Measurements from ENCODE around the gene ZNF860. TPM values are rescaled to one million over a fixed set of nuclear protein-coding genes. Genes with fewer than 3 reads are reported as not detected.
"Not testable (repeated sequence)": the region's sequence is repeated elsewhere in the genome, so short reads cannot be mapped to it uniquely, and the experiment has no call there.

ZNF860 gene
- total RNA-seq, 2 experiments from 2014 or later: not detected

- Mint-ChIP-seq H3K36me3 (peaks cover 2% of the 10 kb centered on the region), H3K27me3 (peaks cover 25% of the 10 kb centered on the region), H3K27ac (no peak overlapping the region), H3K9me3 (ENCODE audit: low read depth) (peaks cover 11% of the 10 kb centered on the region), H3K4me3 (no peak overlapping the region), H3K4me1 (peaks cover 8% of the 10 kb centered on the region)
- DNase-seq: no peak
- ATAC-seq: no peak
- CTCF ChIA-PET: no interaction called here
Observed at GRCh38 chr3:31993843-31994242, 12.3 kb downstream of the ZNF860 start.

GRCh38 chr3:31995026-31995425 lies 13.5 kb downstream of the ZNF860 start:
- peaks cover 14% of the 10 kb centered on the region for H3K4me1 Mint-ChIP-seq
- CTCF ChIA-PET, DNase-seq, H3K4me3 Mint-ChIP-seq, ATAC-seq, H3K36me3 Mint-ChIP-seq, H3K27ac Mint-ChIP-seq: not testable (repeated sequence)
- peaks cover 11% of the 10 kb centered on the region for H3K9me3 Mint-ChIP-seq (ENCODE audit: low read depth)
- peaks cover 25% of the 10 kb centered on the region for H3K27me3 Mint-ChIP-seq

GRCh38 chr3:31996195-31996594 lies 14.6 kb downstream of the ZNF860 start:
- Mint-ChIP-seq H3K4me3 (no peak overlapping the region), H3K4me1 (peaks cover 20% of the 10 kb centered on the region), H3K9me3 (ENCODE audit: low read depth) (peaks cover 11% of the 10 kb centered on the region), H3K27me3 (peaks cover 27% of the 10 kb centered on the region), H3K27ac (no peak overlapping the region), H3K36me3 (peaks cover 2% of the 10 kb centered on the region)
- CTCF ChIA-PET: no interaction called here
- ATAC-seq: no peak
- DNase-seq: no peak

GRCh38 chr3:31997500-31997899 lies 15.9 kb downstream of the ZNF860 start:
- no peak overlapping the region for H3K4me3 Mint-ChIP-seq
- peaks cover 4% of the 10 kb centered on the region for H3K36me3 Mint-ChIP-seq
- no peak overlapping the region for H3K27ac Mint-ChIP-seq
- CTCF ChIA-PET: no interaction called here
- DNase-seq (no peak), ATAC-seq (no peak)
- peaks cover 20% of the 10 kb centered on the region for H3K4me1 Mint-ChIP-seq
- peaks cover 8% of the 10 kb centered on the region for H3K9me3 Mint-ChIP-seq (ENCODE audit: low read depth)
- peaks cover 34% of the 10 kb centered on the region for H3K27me3 Mint-ChIP-seq

- CTCF ChIA-PET: no interaction called here
- H3K4me1 Mint-ChIP-seq: peaks cover 17% of the 10 kb centered on the region
Observed at GRCh38 chr3:31999907-32000439, 18.4 kb downstream of the ZNF860 start.

GRCh38 chr3:32000877-32001276 lies 19.3 kb downstream of the ZNF860 start:
- Mint-ChIP-seq H3K9me3 (ENCODE audit: low read depth) (no peaks in the 10 kb centered on the region), H3K27me3 (peaks cover 38% of the 10 kb centered on the region), H3K4me1 (peaks cover 15% of the 10 kb centered on the region), H3K36me3 (peaks cover 2% of the 10 kb centered on the region), H3K4me3 (no peak overlapping the region), H3K27ac (no peak overlapping the region)
- DNase-seq (no peak), ATAC-seq (no peak)
- CTCF ChIA-PET: no interaction called here

More at GRCh38 chr3:31999907-32000439, 18.4 kb downstream of the ZNF860 start:
- Mint-ChIP-seq H3K27me3 (peaks cover 38% of the 10 kb centered on the region), H3K4me3 (no peak overlapping the region), H3K27ac (no peak overlapping the region), H3K36me3 (peaks cover 2% of the 10 kb centered on the region), H3K9me3 (ENCODE audit: low read depth) (no peaks in the 10 kb centered on the region)
- ATAC-seq: no peak
- DNase-seq: no peak

GRCh38 chr3:32002561-32003368 lies 21.2 kb downstream of the ZNF860 start:
- no peaks in the 10 kb centered on the region for H3K9me3 Mint-ChIP-seq (ENCODE audit: low read depth)
- ATAC-seq (no peak), DNase-seq (no peak)
- H3K4me1 Mint-ChIP-seq: peaks cover 12% of the 10 kb centered on the region
- H3K4me3 Mint-ChIP-seq: no peak overlapping the region
- CTCF ChIA-PET: no interaction called here
- H3K27ac Mint-ChIP-seq: no peak overlapping the region
- H3K36me3 Mint-ChIP-seq: peaks cover 2% of the 10 kb centered on the region
- H3K27me3 Mint-ChIP-seq: peaks cover 38% of the 10 kb centered on the region

- H3K9me3 Mint-ChIP-seq (ENCODE audit: low read depth): no peaks in the 10 kb centered on the region
- peaks cover 12% of the 10 kb centered on the region for H3K4me1 Mint-ChIP-seq
- CTCF ChIA-PET: no interaction called here
- peaks cover 2% of the 10 kb centered on the region for H3K36me3 Mint-ChIP-seq
- H3K27ac Mint-ChIP-seq: no peak overlapping the region
- no peak overlapping the region for H3K4me3 Mint-ChIP-seq
- ATAC-seq: no peak
- peaks cover 32% of the 10 kb centered on the region for H3K27me3 Mint-ChIP-seq
- DNase-seq: no peak
Observed at GRCh38 chr3:32003380-32003779, 21.8 kb downstream of the ZNF860 start.

GRCh38 chr3:32004113-32004765 lies 22.7 kb downstream of the ZNF860 start:
- CTCF ChIA-PET: no interaction called here
- peaks cover 2% of the 10 kb centered on the region for H3K36me3 Mint-ChIP-seq
- peaks cover 28% of the 10 kb centered on the region for H3K27me3 Mint-ChIP-seq
- no peak for ATAC-seq
- peaks cover 12% of the 10 kb centered on the region for H3K4me1 Mint-ChIP-seq
- H3K9me3 Mint-ChIP-seq (ENCODE audit: low read depth): no peaks in the 10 kb centered on the region
- DNase-seq: no peak
- H3K4me3 Mint-ChIP-seq: no peak overlapping the region
- H3K27ac Mint-ChIP-seq: no peak overlapping the region

GRCh38 chr3:32009101-32009500 lies 27.6 kb downstream of the ZNF860 start:
- Mint-ChIP-seq H3K4me3 (no peak overlapping the region), H3K4me1 (no peaks in the 10 kb centered on the region), H3K36me3 (no peaks in the 10 kb centered on the region), H3K27me3 (peaks cover 23% of the 10 kb centered on the region), H3K27ac (no peak overlapping the region), H3K9me3 (ENCODE audit: low read depth) (no peaks in the 10 kb centered on the region)
- DNase-seq (no peak), ATAC-seq (no peak)
- CTCF ChIA-PET: no interaction called here

- DNase-seq (no peak), ATAC-seq (no peak)
- Mint-ChIP-seq H3K27me3 (peaks cover 22% of the 10 kb centered on the region), H3K9me3 (ENCODE audit: low read depth) (no peaks in the 10 kb centered on the region), H3K36me3 (no peaks in the 10 kb centered on the region), H3K4me3 (no peak overlapping the region), H3K4me1 (no peaks in the 10 kb centered on the region), H3K27ac (no peak overlapping the region)
- CTCF ChIA-PET: interaction anchor here (1.0 kb wide), 1 partner anchor 9 kb away, joined by 3 read pairs; no protein-coding TSS in a partner anchor
Observed at GRCh38 chr3:32009957-32010356, 28.4 kb downstream of the ZNF860 start.

- H3K4me3 Mint-ChIP-seq; H3K27ac Mint-ChIP-seq; H3K36me3 Mint-ChIP-seq; H3K9me3 Mint-ChIP-seq (ENCODE audit: low read depth); CTCF ChIA-PET; DNase-seq; ATAC-seq; H3K4me1 Mint-ChIP-seq: not testable (repeated sequence)
- H3K27me3 Mint-ChIP-seq: peaks cover 24% of the 10 kb centered on the region
Observed at GRCh38 chr3:32010699-32011098, 29.1 kb downstream of the ZNF860 start.

GRCh38 chr3:32015638-32016037 lies 34.1 kb downstream of the ZNF860 start:
- ATAC-seq; H3K4me1 Mint-ChIP-seq; DNase-seq; H3K36me3 Mint-ChIP-seq; H3K9me3 Mint-ChIP-seq (ENCODE audit: low read depth); CTCF ChIA-PET; H3K27ac Mint-ChIP-seq; H3K4me3 Mint-ChIP-seq: not testable (repeated sequence)
- peaks cover 25% of the 10 kb centered on the region for H3K27me3 Mint-ChIP-seq

- Mint-ChIP-seq H3K4me1 (no peaks in the 10 kb centered on the region), H3K36me3 (no peaks in the 10 kb centered on the region), H3K27ac (no peak overlapping the region), H3K27me3 (peaks cover 19% of the 10 kb centered on the region), H3K9me3 (ENCODE audit: low read depth) (no peaks in the 10 kb centered on the region), H3K4me3 (no peak overlapping the region)
- CTCF ChIA-PET: interaction anchor here (1.2 to 4.4 kb wide), 3 partner anchors 33 to 161 kb away, joined by 3 to 54 read pairs (median 7); no protein-coding TSS in a partner anchor
- DNase-seq: no peak
- ATAC-seq: no peak
Observed at GRCh38 chr3:32017286-32017685, 35.7 kb downstream of the ZNF860 start.

Measured in activated CD8-positive, alpha-beta memory T cell treated with anti-CD3 and anti-CD28 coated beads, Interleukin-2, amount 10 ng/mL, durations not matched to agents 7 days and 5 days (primary cell).